Esophagus muscularis mucosa (tissue), 4 donors: ENCODE results near the gene GPRIN3. TPM values are rescaled to one million over a fixed set of nuclear protein-coding genes. Genes with fewer than 3 reads are reported as not detected.

Experiments
- DNase-seq: peaks from one replicate; pipeline ENCODE4 v3.0.0-alpha.2; 2017; ENCODE audit errors: extremely low spot score
- H3K27ac ChIP-seq, 4 donors: fragments of 200-600 bp; sonication (generic); replicated peaks in 1 of 4; 1 replicate in 3 of 4; 2 replicates in 1 of 4; pipeline ENCODE4 v1.5.1; 2016 to 2019; ENCODE audit warnings: mild to moderate bottlenecking in 1 of 4
- H3K27me3 ChIP-seq, 4 donors: fragments of 200-600 bp; sonication (generic); one replicate each; pipeline versions ENCODE4 v1.5.1 to v1.6.0; 2016 to 2019
- H3K36me3 ChIP-seq, 4 donors: fragments of 200-600 bp; sonication (generic); one replicate each; pipeline ENCODE4 v1.5.1; 2016 to 2019
- H3K4me1 ChIP-seq, 4 donors: fragments of 200-600 bp; sonication (generic); one replicate each; pipeline ENCODE4 v1.5.1; 2016 to 2019
- H3K4me3 ChIP-seq, 4 donors: fragments of 200-600 bp; sonication (generic); 1 replicate in 2 of 4; 2 replicates in 2 of 4; pipeline ENCODE4 v1.5.1; 2016 to 2019; ENCODE audit warnings: mild to moderate bottlenecking in 4 of 4, moderate library complexity in 1 of 4
- H3K9me3 ChIP-seq, 4 donors: fragments of 200-600 bp; sonication (generic); 1 replicate in 3 of 4; 2 replicates in 1 of 4; pipeline ENCODE4 v1.5.1; 2016 to 2019
- CTCF ChIP-seq, 3 experiments: fragments of 200-600 bp in 2 of 3; fragments of 450-650 bp in 1 of 3; sonication (generic) in 2 of 3; IDR thresholded peaks; one replicate each; pipeline ENCODE4 v1.5.1; 2017 to 2019; ENCODE audit warnings: antibody characterized with exemption in 3 of 3, mild to moderate bottlenecking in 2 of 3, moderate library complexity in 1 of 3
- EP300 ChIP-seq: sonication (generic); formaldehyde crosslinking; IDR thresholded peaks from one replicate; pipeline ENCODE4 v1.6.1; 2017; ENCODE audit warnings: antibody characterized with exemption
- POLR2A ChIP-seq: fragments of 450-650 bp; IDR thresholded peaks from one replicate; pipeline ENCODE4 v1.6.1; 2017; ENCODE audit warnings: antibody characterized with exemption, moderate library complexity, mild to moderate bottlenecking, low read depth
- POLR2AphosphoS5 ChIP-seq, 2 donors: sonication (generic); formaldehyde crosslinking; IDR thresholded peaks; one replicate each; pipeline ENCODE4 v1.6.1; 2017; ENCODE audit warnings: antibody characterized with exemption in 2 of 2
- WGBS: methylation state at CpG from one replicate; pipeline ENCODE4 v1.1.5; 2018; 5-methylcytosine and 5-hydroxymethylcytosine counted together
- intact Hi-C: fragments of 100-400 bp; cut with DNase I; formaldehyde crosslinking; loops from one replicate; pipeline ENCODE4 v1.15.1; 2023
- total RNA-seq, 4 donors: library from RNA; depleted of rRNA; stranded (reverse); fragments of >200 nt; gene quantifications; one replicate each; pipeline versions ENCODE4 v1.1.0 to v1.2.1, GENCODE V29; 2016

Gene GPRIN3
- total RNA-seq, 4 donors from 2014 or later, result 2.5 to 3.6 (median 2.8) TPM

- H3K27me3 ChIP-seq, result no peaks in the 10 kb centered on the region
- peaks cover 0 to 5% (median 0%) of the 10 kb centered on the region in 4 donors for H3K4me1 ChIP-seq
- no peak overlapping the region for H3K27ac ChIP-seq
- H3K9me3 ChIP-seq, result no peaks in the 10 kb centered on the region
- no peak overlapping the region for H3K4me3 ChIP-seq
- intact Hi-C loops, result no loop called here
- no peak for TF ChIP-seq EP300
- TF ChIP-seq CTCF (IDR thresholded peaks at IDR 0.05), result no peak
- no peak for TF ChIP-seq POLR2AphosphoS5 (IDR thresholded peaks at IDR 0.05)
- TF ChIP-seq POLR2A, result no peak
- no peak for DNase-seq
- 96% methylated on average over 3 of the region's 3 CpGs for WGBS
- H3K36me3 ChIP-seq, result no peaks in the 10 kb centered on the region
Measured at GRCh38 chr4:89230271-89230670, 77.3 kb downstream of the GPRIN3 start.

- intact Hi-C loops, result loop anchor here (1.0 to 5.0 kb wide), 2 partner anchors 207 to 675 kb away; no protein-coding TSS in a partner anchor
- no peak for DNase-seq
- H3K27me3 ChIP-seq, result no peaks in the 10 kb centered on the region
- H3K4me1 ChIP-seq, result peaks cover 0 to 5% (median 0%) of the 10 kb centered on the region in 4 donors
- TF ChIP-seq CTCF (IDR thresholded peaks at IDR 0.05) (peak; percentile 74 to 80 (median 78)), EP300 (no peak)
- no peak overlapping the region for H3K4me3 ChIP-seq
- no peak overlapping the region for H3K27ac ChIP-seq
- 43% methylated on average over 9 of the region's 9 CpGs for WGBS
- H3K36me3 ChIP-seq, result no peaks in the 10 kb centered on the region
- no peaks in the 10 kb centered on the region for H3K9me3 ChIP-seq
Measured at GRCh38 chr4:89226665-89227574, 80.7 kb downstream of the GPRIN3 start.

- TF ChIP-seq EP300, result no peak
- no peak for TF ChIP-seq CTCF (IDR thresholded peaks at IDR 0.05)
- TF ChIP-seq POLR2A, result no peak
- TF ChIP-seq POLR2AphosphoS5 (IDR thresholded peaks at IDR 0.05), result no peak
- WGBS, result 56% methylated on average over 2 of the region's 2 CpGs
- no peaks in the 10 kb centered on the region for H3K36me3 ChIP-seq
Measured at GRCh38 chr4:89222170-89222569, 85.4 kb downstream of the GPRIN3 start.

GRCh38 chr4:89221167-89221867 is 86.3 kb downstream of the GPRIN3 start:
- WGBS, result 75% methylated on average over 2 of the region's 2 CpGs
- H3K36me3 ChIP-seq, result no peaks in the 10 kb centered on the region

More at GRCh38 chr4:89222170-89222569, 85.4 kb downstream of the GPRIN3 start:
- H3K4me1 ChIP-seq, result peaks cover 0 to 4% (median 0%) of the 10 kb centered on the region in 4 donors
- no peaks in the 10 kb centered on the region for H3K9me3 ChIP-seq
- H3K27ac ChIP-seq, result no peak overlapping the region
- no peak overlapping the region for H3K4me3 ChIP-seq
- intact Hi-C loops, result no loop called here
- H3K27me3 ChIP-seq, result no peaks in the 10 kb centered on the region
- DNase-seq, result no peak

More at GRCh38 chr4:89221167-89221867, 86.3 kb downstream of the GPRIN3 start:
- DNase-seq, result no peak
- no peak overlapping the region for H3K27ac ChIP-seq
- TF ChIP-seq EP300, result no peak
- TF ChIP-seq POLR2A, result no peak
- TF ChIP-seq POLR2AphosphoS5 (IDR thresholded peaks at IDR 0.05), result no peak
- TF ChIP-seq CTCF (IDR thresholded peaks at IDR 0.05), result no peak
- intact Hi-C loops, result no loop called here
- H3K27me3 ChIP-seq, result no peaks in the 10 kb centered on the region
- H3K9me3 ChIP-seq, result no peaks in the 10 kb centered on the region
- no peaks in the 10 kb centered on the region for H3K4me1 ChIP-seq
- no peak overlapping the region for H3K4me3 ChIP-seq
